Esophagus squamous epithelium (tissue), 4 donors: ENCODE data around the gene GABRP.

Experiments
- CTCF ChIP-seq, 6 experiments: fragments of 450-650 bp in 4 of 6; fragments of 200-600 bp in 2 of 6; sonication (generic) in 2 of 6; IDR thresholded peaks; one replicate each; pipeline ENCODE4 v1.5.1; 2016 to 2019; ENCODE audit warnings: antibody characterized with exemption in 6 of 6, mild to moderate bottlenecking in 4 of 6, moderate library complexity in 4 of 6
- POLR2A ChIP-seq, 4 donors: fragments of 450-650 bp; IDR thresholded peaks; one replicate each; pipeline ENCODE4 v1.6.1; 2017; ENCODE audit warnings: antibody characterized with exemption in 4 of 4, mild to moderate bottlenecking in 4 of 4, moderate library complexity in 3 of 4

- TF ChIP-seq CTCF (IDR thresholded peaks at IDR 0.05) (no peak), POLR2A (IDR thresholded peaks at IDR 0.05) (no peak)
Observed at GRCh38 chr5:170787216-170787615, 3.7 kb downstream of the GABRP start.
